CD14-positive monocyte (primary cell): Measurements from ENCODE around the gene RUNX2. TPM values are rescaled to one million over a fixed set of nuclear protein-coding genes. Genes with fewer than 3 reads are reported as not detected.

ENCODE experiments used
- DNase-seq, 3 donors: peaks; one replicate each; pipeline ENCODE4 v3.0.0-alpha.2; 2011 to 2022
- H2AFZ ChIP-seq: 2 replicates; pipeline ENCODE4 v1.6.0; 2012; ENCODE audit warnings: mild to moderate bottlenecking, low read depth, low read length, inconsistent platforms; ENCODE audit not compliant: insufficient read depth, poor library complexity, severe bottlenecking
- H3K27ac ChIP-seq, 2 donors: 1 replicate in 1 of 2; 2 replicates in 1 of 2; pipeline ENCODE4 v1.5.1; 2012 to 2013; ENCODE audit warnings: low read length in 2 of 2, control low read depth in 1 of 2, inconsistent platforms in 1 of 2, low read depth in 1 of 2, mild to moderate bottlenecking in 1 of 2
- H3K27me3 ChIP-seq, 2 donors: one replicate each; pipeline versions ENCODE4 v1.6.0 to v1.6.1; 2011 to 2013; ENCODE audit warnings: low read length in 2 of 2; ENCODE audit not compliant: control insufficient read depth in 2 of 2, insufficient read depth in 2 of 2
- H3K36me3 ChIP-seq, 2 donors: replicated peaks in 1 of 2; 1 replicate in 1 of 2; 2 replicates in 1 of 2; pipeline versions ENCODE4 v1.5.1 to v1.6.1; 2012 to 2013; ENCODE audit warnings: low read length in 2 of 2, control low read depth in 1 of 2, inconsistent platforms in 1 of 2, mild to moderate bottlenecking in 1 of 2; ENCODE audit not compliant: insufficient read depth in 2 of 2, control insufficient read depth in 1 of 2
- H3K4me1 ChIP-seq, 2 donors: 1 replicate in 1 of 2; 2 replicates in 1 of 2; pipeline versions ENCODE4 v1.5.1 to v1.6.1; 2012 to 2013; ENCODE audit warnings: low read length in 2 of 2, control low read depth in 1 of 2, inconsistent platforms in 1 of 2, mild to moderate bottlenecking in 1 of 2, moderate library complexity in 1 of 2; ENCODE audit not compliant: insufficient read depth in 2 of 2, control insufficient read depth in 1 of 2
- H3K4me2 ChIP-seq: replicated peaks from 2 replicates; pipeline ENCODE3; 2012; ENCODE audit warnings: low read length, moderate library complexity, mild to moderate bottlenecking; ENCODE audit not compliant: poor library complexity, severe bottlenecking; ENCODE audit errors: extremely low read depth
- H3K4me3 ChIP-seq, 3 experiments: fragments of 200-600 bp in 1 of 3; sonication (generic) in 1 of 3; replicated peaks in 1 of 3; 1 replicate in 2 of 3; 2 replicates in 1 of 3; pipeline ENCODE4 v1.5.1; 2011 to 2013; ENCODE audit warnings: low read length in 3 of 3, mild to moderate bottlenecking in 3 of 3, control low read depth in 2 of 3, low read depth in 2 of 3, inconsistent platforms in 1 of 3, moderate library complexity in 1 of 3
- H3K79me2 ChIP-seq: 2 replicates; pipeline ENCODE4 v1.6.0; 2012; ENCODE audit warnings: mild to moderate bottlenecking, control low read depth, inconsistent platforms, low read length, moderate library complexity; ENCODE audit not compliant: insufficient read depth
- H3K9ac ChIP-seq: 2 replicates; pipeline ENCODE4 v1.6.0; 2017; ENCODE audit warnings: low read length, mild to moderate bottlenecking; ENCODE audit not compliant: insufficient read depth, poor library complexity, severe bottlenecking
- H3K9me3 ChIP-seq, 2 donors: replicated peaks in 1 of 2; 1 replicate in 1 of 2; 2 replicates in 1 of 2; pipeline versions ENCODE4 v1.5.1 to v1.6.1; 2012 to 2013; ENCODE audit warnings: low read length in 2 of 2, control low read depth in 1 of 2; ENCODE audit not compliant: control insufficient read depth in 1 of 2, insufficient read depth in 1 of 2
- H4K20me1 ChIP-seq: 2 replicates; pipeline ENCODE4 v1.6.0; 2012; ENCODE audit warnings: mild to moderate bottlenecking, low read length, control low read depth, moderate library complexity; ENCODE audit not compliant: insufficient read depth
- H3K27ac Mint-ChIP-seq, 7 donors: one replicate each; pipeline ENCODE4 v1.8.0; 2020; ENCODE audit warnings: mild to moderate bottlenecking in 7 of 7, mixed read lengths in 7 of 7, moderate library complexity in 6 of 7, inconsistent platforms in 2 of 7
- H3K27me3 Mint-ChIP-seq, 3 donors: one replicate each; pipeline ENCODE4 v1.8.0; 2021 to 2022; ENCODE audit warnings: low read depth in 3 of 3, mild to moderate bottlenecking in 3 of 3, mixed read lengths in 3 of 3, moderate library complexity in 3 of 3, inconsistent platforms in 1 of 3
- H3K36me3 Mint-ChIP-seq, 2 donors: one replicate each; pipeline ENCODE4 v1.8.0; 2020; ENCODE audit warnings: mixed read lengths in 2 of 2, inconsistent platforms in 1 of 2, mild to moderate bottlenecking in 1 of 2
- H3K4me1 Mint-ChIP-seq: one replicate; pipeline ENCODE4 v1.8.0; 2020; ENCODE audit warnings: mild to moderate bottlenecking, mixed read lengths
- H3K4me3 Mint-ChIP-seq, 2 donors: one replicate each; pipeline ENCODE4 v1.8.0; 2020; ENCODE audit warnings: mild to moderate bottlenecking in 2 of 2, mixed read lengths in 2 of 2, moderate library complexity in 1 of 2
- H3K9me3 Mint-ChIP-seq, 7 donors: one replicate each; pipeline ENCODE4 v1.8.0; 2020 to 2022; ENCODE audit warnings: mixed read lengths in 7 of 7, mild to moderate bottlenecking in 6 of 7, moderate library complexity in 6 of 7, inconsistent platforms in 2 of 7
- CTCF ChIP-seq: fragments of 200-600 bp; IDR thresholded peaks from one replicate; pipeline ENCODE4 v1.8.0; 2022; ENCODE audit warnings: antibody characterized with exemption, mild to moderate bottlenecking
- WGBS: methylation state at CpG from one replicate; pipeline ENCODE4 v1.1.5; 2013; ENCODE audit warnings: missing lambda C conversion rate; ENCODE audit not compliant: insufficient coverage; 5-methylcytosine and 5-hydroxymethylcytosine counted together
- intact Hi-C, 2 donors: fragments of 100-400 bp; cut with micrococcal nuclease; formaldehyde crosslinking; loops; one replicate each; pipeline versions ENCODE4 v1.15.0 to v1.15.1; 2023
- polyA plus RNA-seq, 3 donors: library from polyadenylated mRNA; depleted of rRNA in 1 of 3; unstranded in 2 of 3; stranded (reverse) in 1 of 3; fragments of 300-500 nt in 2 of 3; fragments of >200 nt in 1 of 3; fragmentation: Illumina TruSeq in 2 of 3; gene quantifications; 1 replicate in 2 of 3; 2 replicates in 1 of 3; pipeline ENCODE4 v1.2.3, GENCODE V29; 2012 to 2021

RUNX2 gene
- polyA plus RNA-seq, 3 donors, result 1.3 to 5.0 (median 2.5) TPM

DNA sequence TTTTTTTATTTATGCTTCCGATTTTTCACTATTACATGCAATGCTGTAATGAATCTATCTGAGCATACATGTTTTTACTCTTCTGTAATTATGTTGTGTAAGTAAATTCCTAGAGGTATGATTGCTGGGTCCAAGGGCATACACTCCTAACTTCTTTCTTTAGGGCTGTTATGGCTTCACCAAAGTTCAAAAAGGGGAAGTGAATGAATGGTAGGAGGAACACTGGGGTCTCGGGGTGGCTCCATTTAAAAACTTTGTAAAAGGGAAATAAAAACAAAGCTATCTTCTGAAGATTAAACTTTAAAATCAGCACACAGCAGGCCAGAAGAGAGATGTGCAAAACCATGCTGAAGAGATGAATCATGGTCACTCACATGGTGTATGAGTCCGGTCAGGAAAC, 338.7 kb downstream of the RUNX2 start:
- intact Hi-C loops, result no loop called here
- H3K27ac Mint-ChIP-seq, result no peak overlapping the region
- H3K9me3 Mint-ChIP-seq, result peaks cover 0 to 11% (median 0%) of the 10 kb centered on the region in 7 donors
- peaks cover 20 to 34% (median 24%) of the 10 kb centered on the region in 3 donors for H3K27me3 Mint-ChIP-seq
- Histone ChIP-seq H4K20me1 (no peaks in the 10 kb centered on the region), H3K9ac (no peak overlapping the region), H3K4me3 (no peak overlapping the region), H3K4me2 (no peak overlapping the region), H3K79me2 (no peaks in the 10 kb centered on the region), H3K9me3 (no peaks in the 10 kb centered on the region), H3K36me3 (no peaks in the 10 kb centered on the region), H3K27ac (no peak overlapping the region), H3K27me3 (peaks cover 12 to 20% of the 10 kb centered on the region in 2 donors), H3K4me1 (peaks cover 14 to 18% of the 10 kb centered on the region in 2 donors), H2AFZ (no peak overlapping the region)
- WGBS, result 29% methylated on average over 1 of the region's 3 CpGs
- peaks cover 18% of the 10 kb centered on the region for H3K4me1 Mint-ChIP-seq
- peak in 1 of 3 donors; percentile 20 for DNase-seq
- H3K36me3 Mint-ChIP-seq, result peaks cover 0 to 5% of the 10 kb centered on the region in 2 donors
- TF ChIP-seq CTCF, result no peak
- H3K4me3 Mint-ChIP-seq, result no peak overlapping the region

- peaks cover 18% of the 10 kb centered on the region for H3K4me1 Mint-ChIP-seq
- H3K36me3 Mint-ChIP-seq, result peaks cover 0 to 5% of the 10 kb centered on the region in 2 donors
Observed at GRCh38 chr6:45667300-45667699, 339.2 kb downstream of the RUNX2 start.

More at GRCh38 chr6:45667300-45667699, 339.2 kb downstream of the RUNX2 start:
- peaks cover 16 to 29% (median 20%) of the 10 kb centered on the region in 3 donors for H3K27me3 Mint-ChIP-seq
- WGBS, result 95% methylated on average over 6 of the region's 6 CpGs
- no peak for DNase-seq
- H3K9me3 Mint-ChIP-seq, result peaks cover 0 to 11% (median 0%) of the 10 kb centered on the region in 7 donors
- H3K27ac Mint-ChIP-seq, result no peak overlapping the region
- Histone ChIP-seq H3K4me1 (peaks cover 14 to 18% of the 10 kb centered on the region in 2 donors), H3K79me2 (no peaks in the 10 kb centered on the region), H4K20me1 (no peaks in the 10 kb centered on the region), H3K9me3 (no peaks in the 10 kb centered on the region), H3K9ac (no peak overlapping the region), H3K27me3 (peaks cover 8 to 16% of the 10 kb centered on the region in 2 donors), H3K27ac (no peak overlapping the region), H3K4me3 (no peak overlapping the region), H2AFZ (no peak overlapping the region), H3K36me3 (no peaks in the 10 kb centered on the region), H3K4me2 (no peak overlapping the region)
- intact Hi-C loops, result no loop called here
- TF ChIP-seq CTCF, result no peak
- H3K4me3 Mint-ChIP-seq, result no peak overlapping the region
